ENCODE data around the gene NANOGP8.
"Not testable (repeated sequence)": the region's sequence is repeated elsewhere in the genome, so short reads cannot be mapped to it uniquely, and the experiment has no call there.

DNA sequence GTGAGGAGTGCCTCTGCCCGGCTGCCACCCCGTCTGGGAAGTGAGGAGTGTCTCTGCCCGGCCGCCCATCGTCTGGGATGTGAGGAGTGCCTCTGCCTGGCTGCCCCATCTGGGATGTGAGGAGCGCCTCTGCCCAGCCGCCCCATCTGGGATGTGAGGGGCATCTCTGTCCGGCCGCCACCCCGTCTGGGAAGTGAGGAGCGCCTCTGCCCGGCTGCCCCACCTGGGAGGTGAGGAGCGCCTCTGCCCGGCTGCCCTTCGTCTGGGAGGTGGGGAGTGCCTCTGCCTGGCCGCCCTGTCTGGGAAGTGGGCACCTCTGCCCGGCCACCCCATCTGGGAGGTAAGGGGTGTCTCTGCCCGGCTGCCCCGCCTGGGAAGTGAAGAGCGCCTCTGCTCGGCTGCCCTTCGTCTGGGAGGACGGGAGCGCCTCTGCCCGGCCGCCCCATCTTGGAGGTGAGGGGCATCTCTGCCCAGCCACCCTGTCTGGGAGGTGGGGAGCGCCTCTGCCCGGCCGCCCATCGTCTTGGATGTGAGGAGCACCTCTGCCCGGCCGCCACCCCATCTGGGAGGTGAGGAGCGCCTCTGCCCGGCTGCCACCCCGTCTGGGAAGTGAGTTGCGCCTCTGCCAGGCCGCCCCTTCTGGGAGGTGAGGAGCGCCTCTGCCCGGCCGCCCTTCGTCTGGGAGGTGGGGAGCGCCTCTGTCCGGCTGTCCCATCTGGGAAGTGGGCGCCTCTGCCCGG is 3.3 kb downstream of the NANOGP8 start:
- TF ChIP-seq, protein P1, sequence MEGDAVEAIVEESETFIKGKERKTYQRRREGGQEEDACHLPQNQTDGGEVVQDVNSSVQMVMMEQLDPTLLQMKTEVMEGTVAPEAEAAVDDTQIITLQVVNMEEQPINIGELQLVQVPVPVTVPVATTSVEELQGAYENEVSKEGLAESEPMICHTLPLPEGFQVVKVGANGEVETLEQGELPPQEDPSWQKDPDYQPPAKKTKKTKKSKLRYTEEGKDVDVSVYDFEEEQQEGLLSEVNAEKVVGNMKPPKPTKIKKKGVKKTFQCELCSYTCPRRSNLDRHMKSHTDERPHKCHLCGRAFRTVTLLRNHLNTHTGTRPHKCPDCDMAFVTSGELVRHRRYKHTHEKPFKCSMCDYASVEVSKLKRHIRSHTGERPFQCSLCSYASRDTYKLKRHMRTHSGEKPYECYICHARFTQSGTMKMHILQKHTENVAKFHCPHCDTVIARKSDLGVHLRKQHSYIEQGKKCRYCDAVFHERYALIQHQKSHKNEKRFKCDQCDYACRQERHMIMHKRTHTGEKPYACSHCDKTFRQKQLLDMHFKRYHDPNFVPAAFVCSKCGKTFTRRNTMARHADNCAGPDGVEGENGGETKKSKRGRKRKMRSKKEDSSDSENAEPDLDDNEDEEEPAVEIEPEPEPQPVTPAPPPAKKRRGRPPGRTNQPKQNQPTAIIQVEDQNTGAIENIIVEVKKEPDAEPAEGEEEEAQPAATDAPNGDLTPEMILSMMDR (conservative IDR thresholded peaks at IDR 0.05; ENCODE audit: low read length): not testable (repeated sequence)
- TF ChIP-seq EZH2phosphoT487 (IDR thresholded peaks at IDR 0.05; ENCODE audit: borderline replicate concordance, low read depth, low read length): not testable (repeated sequence)

All from OCI-LY7 (cell line).